ENCODE data around the gene RFX6. TPM values are rescaled to one million over a fixed set of nuclear protein-coding genes. Genes with fewer than 3 reads are reported as not detected.

The RFX6 gene, protein sequence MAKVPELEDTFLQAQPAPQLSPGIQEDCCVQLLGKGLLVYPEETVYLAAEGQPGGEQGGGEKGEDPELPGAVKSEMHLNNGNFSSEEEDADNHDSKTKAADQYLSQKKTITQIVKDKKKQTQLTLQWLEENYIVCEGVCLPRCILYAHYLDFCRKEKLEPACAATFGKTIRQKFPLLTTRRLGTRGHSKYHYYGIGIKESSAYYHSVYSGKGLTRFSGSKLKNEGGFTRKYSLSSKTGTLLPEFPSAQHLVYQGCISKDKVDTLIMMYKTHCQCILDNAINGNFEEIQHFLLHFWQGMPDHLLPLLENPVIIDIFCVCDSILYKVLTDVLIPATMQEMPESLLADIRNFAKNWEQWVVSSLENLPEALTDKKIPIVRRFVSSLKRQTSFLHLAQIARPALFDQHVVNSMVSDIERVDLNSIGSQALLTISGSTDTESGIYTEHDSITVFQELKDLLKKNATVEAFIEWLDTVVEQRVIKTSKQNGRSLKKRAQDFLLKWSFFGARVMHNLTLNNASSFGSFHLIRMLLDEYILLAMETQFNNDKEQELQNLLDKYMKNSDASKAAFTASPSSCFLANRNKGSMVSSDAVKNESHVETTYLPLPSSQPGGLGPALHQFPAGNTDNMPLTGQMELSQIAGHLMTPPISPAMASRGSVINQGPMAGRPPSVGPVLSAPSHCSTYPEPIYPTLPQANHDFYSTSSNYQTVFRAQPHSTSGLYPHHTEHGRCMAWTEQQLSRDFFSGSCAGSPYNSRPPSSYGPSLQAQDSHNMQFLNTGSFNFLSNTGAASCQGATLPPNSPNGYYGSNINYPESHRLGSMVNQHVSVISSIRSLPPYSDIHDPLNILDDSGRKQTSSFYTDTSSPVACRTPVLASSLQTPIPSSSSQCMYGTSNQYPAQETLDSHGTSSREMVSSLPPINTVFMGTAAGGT
- not detected in 5 replicates for total RNA-seq (2022; extraction: Qiagen RNA extraction)

DNA sequence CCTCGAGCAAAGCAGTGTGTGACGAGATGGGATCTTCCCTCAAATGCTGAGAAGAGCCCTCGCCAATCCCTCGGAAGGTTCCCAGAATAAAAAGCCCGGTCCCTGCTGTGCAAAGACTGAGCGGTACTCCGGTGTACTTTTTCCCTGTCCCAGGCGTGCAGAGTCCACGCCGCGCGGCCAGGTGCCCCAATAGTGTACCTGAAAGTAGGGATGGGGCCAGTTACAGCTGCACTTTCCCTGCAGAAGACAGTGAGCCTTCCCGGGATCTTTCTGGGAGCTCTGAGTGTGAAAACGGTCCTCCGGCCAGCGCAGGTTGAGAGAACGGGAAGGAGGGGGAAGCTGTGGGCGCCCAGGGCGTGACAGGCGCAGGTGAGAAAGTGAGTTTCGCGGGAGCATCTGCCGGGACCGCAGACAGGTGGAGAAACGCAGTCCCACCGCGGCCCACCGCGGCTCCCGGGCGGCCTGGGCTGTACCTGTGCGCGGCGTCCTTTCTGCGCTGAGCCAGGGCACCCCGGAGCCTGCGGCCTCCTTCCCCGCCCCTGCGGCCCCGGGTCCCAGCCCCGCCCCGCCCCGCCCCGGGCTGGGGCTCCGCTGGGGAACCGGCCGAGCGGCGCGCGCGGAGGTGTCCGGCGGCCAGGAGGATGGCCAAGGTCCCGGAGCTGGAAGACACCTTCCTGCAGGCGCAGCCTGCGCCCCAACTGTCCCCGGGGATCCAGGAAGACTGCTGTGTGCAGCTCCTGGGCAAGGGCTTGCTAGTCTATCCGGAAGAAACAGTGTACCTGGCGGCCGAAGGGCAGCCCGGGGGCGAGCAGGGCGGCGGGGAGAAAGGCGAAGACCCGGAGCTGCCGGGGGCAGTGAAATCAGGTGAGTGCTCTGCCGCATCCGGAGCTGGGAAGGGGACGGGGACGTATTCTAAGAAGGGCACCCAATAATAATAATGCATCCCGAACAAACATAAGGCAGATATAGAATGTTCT is at the start of gene RFX6:
RFX6 (plus strand) TSS at position 608 of the 977 bp plus-strand sequence; CDS start at position 642, 34 bp downstream.

GRCh38 chr6:116828983-116829382 is 48.1 kb upstream of the RFX6 start, which contains the start of gene GPRC6A:
Gene GPRC6A, minus strand, starts transcription at chr6:116829083. Its CDS starts 70 bp downstream, at chr6:116829013.

Other genes with a start within 250 kb of the RFX6 start
- gene ZUP1, start 208.5 kb upstream of the RFX6 start, total RNA-seq (2022; extraction: Qiagen RNA extraction), result 6.2 to 7.3 TPM (median 6.7 TPM) in 5 replicates
- gene KPNA5, start 196.0 kb upstream of the RFX6 start, total RNA-seq (2022; extraction: Qiagen RNA extraction), result 0.85 to 2.0 TPM (median 1.4 TPM) in 5 replicates
- gene FAM162B, start 111.5 kb upstream of the RFX6 start, total RNA-seq (2022; extraction: Qiagen RNA extraction), result 0.09 TPM in 1 of 5 replicates, not detected in the others
- gene GPRC6A, start 48.2 kb upstream of the RFX6 start, total RNA-seq (2022; extraction: Qiagen RNA extraction), result not detected in 5 replicates